ENCODE measurements around the gene IL4R. TPM values are rescaled to one million over a fixed set of nuclear protein-coding genes. Genes with fewer than 3 reads are reported as not detected.

IL4R gene
- total RNA-seq, 1 experiment from 2014 or later = 29.6 TPM

- Histone ChIP-seq H3K9me2 (ENCODE audit: insufficient read depth) (no peaks in the 10 kb centered on the region), H3K4me3 (replicated peaks in 1 of 2; ENCODE audit: low read depth in 1 of 2, low read length in 2 of 2) (no peak overlapping the region), H2AFZ (ENCODE audit: low read depth, low read length, poor library complexity, severe bottlenecking) (no peak overlapping the region), H4K20me1 (ENCODE audit: insufficient read depth) (no peaks in the 10 kb centered on the region), H3K9me3 (ENCODE audit: control insufficient read depth in 1 of 2, insufficient read depth in 1 of 2, low read depth in 1 of 2, low read length in 2 of 2) (no peaks in the 10 kb centered on the region), H3K4me1 (ENCODE audit: control insufficient read depth in 1 of 2, insufficient read depth in 2 of 2, low read length in 2 of 2) (no peaks in the 10 kb centered on the region; a peak in 1 of 4 replicates), H3K4me2 (ENCODE audit: low read length) (no peak overlapping the region), H3K9ac (ENCODE audit: low read length) (no peak overlapping the region), H3K27me3 (ENCODE audit: insufficient read depth, low read length) (no peaks in the 10 kb centered on the region), H3K36me3 (ENCODE audit: control insufficient read depth in 1 of 2, insufficient read depth in 2 of 2, low read length in 2 of 2) (no peaks in the 10 kb centered on the region), H3K79me2 (ENCODE audit: insufficient read depth, low read length) (no peaks in the 10 kb centered on the region), H3K27ac (ENCODE audit: low read depth, low read length) (no peak overlapping the region)
- POLR2A ChIA-PET = no interaction called here
- TF ChIP-seq CEBPB (IDR thresholded peaks at IDR 0.05; ENCODE audit: low read depth) (no peak), ATF3 (IDR thresholded peaks at IDR 0.05) (no peak), TCF7L2 (IDR thresholded peaks at IDR 0.05; ENCODE audit: borderline replicate concordance, extremely low read depth, insufficient read depth, insufficient read length) (no peak), EGR1 (IDR thresholded peaks at IDR 0.05; ENCODE audit: low read depth) (no peak), ELF1 (IDR thresholded peaks at IDR 0.05; ENCODE audit: borderline replicate concordance, low read depth) (no peak), POLR2AphosphoS5 (IDR thresholded peaks at IDR 0.05; ENCODE audit: low read depth, low read length) (no peak), CTCF (IDR thresholded peaks at IDR 0.05 in 2 of 3, conservative IDR thresholded peaks at IDR 0.05 in 1 of 3; ENCODE audit: borderline replicate concordance in 1 of 3, insufficient read depth in 1 of 3, low read depth in 2 of 3, low read length in 2 of 3) (no peak), YY1 (IDR thresholded peaks at IDR 0.05; ENCODE audit: extremely low read depth, insufficient replicate concordance, low read depth, low read length) (no peak), EZH2phosphoT487 (IDR thresholded peaks at IDR 0.05; ENCODE audit: borderline replicate concordance) (no peak), MAX (IDR thresholded peaks at IDR 0.05) (no peak), ZNF274 (IDR thresholded peaks at IDR 0.05; ENCODE audit: low read depth, low read length) (no peak), RAD21 (IDR thresholded peaks at IDR 0.05; ENCODE audit: low read depth) (no peak), SRF (IDR thresholded peaks at IDR 0.05; ENCODE audit: low read depth) (no peak), POLR2A (IDR thresholded peaks at IDR 0.05; ENCODE audit: borderline replicate concordance, extremely low read depth, insufficient read depth, insufficient read length) (no peak), CBX3 (IDR thresholded peaks at IDR 0.05; ENCODE audit: low read depth) (no peak), JUND (IDR thresholded peaks at IDR 0.05) (no peak)
- TF ChIP-seq, protein P1, sequence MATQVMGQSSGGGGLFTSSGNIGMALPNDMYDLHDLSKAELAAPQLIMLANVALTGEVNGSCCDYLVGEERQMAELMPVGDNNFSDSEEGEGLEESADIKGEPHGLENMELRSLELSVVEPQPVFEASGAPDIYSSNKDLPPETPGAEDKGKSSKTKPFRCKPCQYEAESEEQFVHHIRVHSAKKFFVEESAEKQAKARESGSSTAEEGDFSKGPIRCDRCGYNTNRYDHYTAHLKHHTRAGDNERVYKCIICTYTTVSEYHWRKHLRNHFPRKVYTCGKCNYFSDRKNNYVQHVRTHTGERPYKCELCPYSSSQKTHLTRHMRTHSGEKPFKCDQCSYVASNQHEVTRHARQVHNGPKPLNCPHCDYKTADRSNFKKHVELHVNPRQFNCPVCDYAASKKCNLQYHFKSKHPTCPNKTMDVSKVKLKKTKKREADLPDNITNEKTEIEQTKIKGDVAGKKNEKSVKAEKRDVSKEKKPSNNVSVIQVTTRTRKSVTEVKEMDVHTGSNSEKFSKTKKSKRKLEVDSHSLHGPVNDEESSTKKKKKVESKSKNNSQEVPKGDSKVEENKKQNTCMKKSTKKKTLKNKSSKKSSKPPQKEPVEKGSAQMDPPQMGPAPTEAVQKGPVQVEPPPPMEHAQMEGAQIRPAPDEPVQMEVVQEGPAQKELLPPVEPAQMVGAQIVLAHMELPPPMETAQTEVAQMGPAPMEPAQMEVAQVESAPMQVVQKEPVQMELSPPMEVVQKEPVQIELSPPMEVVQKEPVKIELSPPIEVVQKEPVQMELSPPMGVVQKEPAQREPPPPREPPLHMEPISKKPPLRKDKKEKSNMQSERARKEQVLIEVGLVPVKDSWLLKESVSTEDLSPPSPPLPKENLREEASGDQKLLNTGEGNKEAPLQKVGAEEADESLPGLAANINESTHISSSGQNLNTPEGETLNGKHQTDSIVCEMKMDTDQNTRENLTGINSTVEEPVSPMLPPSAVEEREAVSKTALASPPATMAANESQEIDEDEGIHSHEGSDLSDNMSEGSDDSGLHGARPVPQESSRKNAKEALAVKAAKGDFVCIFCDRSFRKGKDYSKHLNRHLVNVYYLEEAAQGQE (IDR thresholded peaks at IDR 0.05; ENCODE audit: low read depth) = no peak
- no TSS peak for BruUV-seq (replicated peaks)
- intact Hi-C loops (cut with micrococcal nuclease) = no loop called here
- RAD21 ChIA-PET (ENCODE audit: low non-redundant PET in 1 of 2, low total read pairs in 2 of 2, uncharacterized antibody in 2 of 2, unreplicated experiment in 2 of 2) = no interaction called here
- CTCF ChIA-PET = no interaction called here
- DNase-seq (ENCODE audit: low read depth, low spot score) (no peak), ATAC-seq (no peak)
These were observed 20.4 kb upstream of the IL4R start for GRCh38 chr16:27293343-27293742.
